ENCODE measurements around the gene PSRC1.

PSRC1 gene

GRCh38 chr1:109274533-109275476 lies 8.1 kb downstream of the PSRC1 start:
- no peak overlapping the region for H3K4me3 ChIP-seq
- peak overlapping the region in 18 of 21 experiments; percentile 2 to 82 (median 54) for H3K27ac ChIP-seq

- no peak overlapping the region for H3K4me3 ChIP-seq
- peak overlapping the region in 14 of 21 experiments; percentile 2 to 82 (median 59) for H3K27ac ChIP-seq
Measured at GRCh38 chr1:109273570-109274288, 9.2 kb downstream of the PSRC1 start.

GRCh38 chr1:109272831-109273547 lies 10.0 kb downstream of the PSRC1 start:
- Histone ChIP-seq H3K27ac (peak overlapping the region in 11 of 21 experiments; percentile 6 to 82 (median 67)), H3K4me3 (no peak overlapping the region)

GRCh38 chr1:109272021-109272799 lies 10.7 kb downstream of the PSRC1 start:
- Histone ChIP-seq H3K27ac (peak overlapping the region in 4 of 21 experiments; percentile 6 to 82 (median 56)), H3K4me3 (no peak overlapping the region)

- Histone ChIP-seq H3K27ac (no peak overlapping the region), H3K4me3 (no peak overlapping the region)
Measured at GRCh38 chr1:109271458-109271857, 11.5 kb downstream of the PSRC1 start.

GRCh38 chr1:109270623-109271317 lies 12.2 kb downstream of the PSRC1 start:
- Histone ChIP-seq H3K27ac (no peak overlapping the region), H3K4me3 (no peak overlapping the region)

- no peak overlapping the region for H3K27ac ChIP-seq
Measured at GRCh38 chr1:109269981-109270622, 12.8 kb downstream of the PSRC1 start.

GRCh38 chr1:109269212-109269980 lies 13.5 kb downstream of the PSRC1 start:
- Histone ChIP-seq H3K4me3 (no peak overlapping the region), H3K27ac (peak overlapping the region in 2 of 21 experiments; percentile 12 to 24)

More at GRCh38 chr1:109269981-109270622, 12.8 kb downstream of the PSRC1 start:
- no peak overlapping the region for H3K4me3 ChIP-seq

GRCh38 chr1:109268431-109269211 lies 14.3 kb downstream of the PSRC1 start:
- H3K27ac ChIP-seq = peak overlapping the region in 3 of 21 experiments; percentile 12 to 69 (median 51)
- H3K4me3 ChIP-seq = no peak overlapping the region

- peak overlapping the region in 12 of 21 experiments; percentile 12 to 84 (median 50) for H3K27ac ChIP-seq
Measured at GRCh38 chr1:109267743-109268300, 15.1 kb downstream of the PSRC1 start.

GRCh38 chr1:109266965-109267364 lies 16.0 kb downstream of the PSRC1 start:
- Histone ChIP-seq H3K4me3 (no peak overlapping the region), H3K27ac (peak overlapping the region in 14 of 21 experiments; percentile 4 to 84 (median 52))

More at GRCh38 chr1:109267743-109268300, 15.1 kb downstream of the PSRC1 start:
- no peak overlapping the region for H3K4me3 ChIP-seq

GRCh38 chr1:109265741-109266330 lies 17.1 kb downstream of the PSRC1 start:
- Histone ChIP-seq H3K27ac (peak overlapping the region in 1 of 21 experiments; percentile 34), H3K4me3 (no peak overlapping the region)

GRCh38 chr1:109265016-109265415 lies 17.9 kb downstream of the PSRC1 start:
- H3K27ac ChIP-seq = peak overlapping the region in 1 of 21 experiments; percentile 3
- no peak overlapping the region for H3K4me3 ChIP-seq

- Histone ChIP-seq H3K27ac (peak overlapping the region in 2 of 21 experiments; percentile 85 to 89), H3K4me3 (no peak overlapping the region)
Measured at GRCh38 chr1:109264379-109264755, 18.6 kb downstream of the PSRC1 start.

- H3K4me3 ChIP-seq = no peak overlapping the region
- H3K27ac ChIP-seq = peak overlapping the region in 8 of 21 experiments; percentile 4 to 89 (median 50)
Measured at GRCh38 chr1:109263597-109264378, 19.2 kb downstream of the PSRC1 start.

Measured in skin epidermis (tissue), 12 donors.